Panc1 (cell line): ENCODE results near the gene MAEA. TPM values are rescaled to one million over a fixed set of nuclear protein-coding genes. Genes with fewer than 3 reads are reported as not detected.
A peak's percentile ranks its signal among the peaks of the same experiment; 100 is the strongest.

Source experiments
- ATAC-seq: fragments of 200-7000 bp; cut with Tn5 transposase; 2 replicates; pipeline ENCODE4 v1.9.1; 2020; ENCODE audit warnings: mild to moderate bottlenecking, moderate library complexity
- BruUV-seq: library from RNA; stranded (reverse); fragments of 400-500 nt; replicated peaks from 2 replicates; lab custom pipeline; 2021; lab: Mats Ljungman, UMichigan
- CTCF ChIA-PET: fragments of 300-600 bp; sonication (Branson Sonifier 250); formaldehyde crosslinking; loops from one replicate; lab custom pipeline; 2022; ENCODE audit warnings: antibody characterized with exemption; lab: Charles Lee
- POLR2A ChIA-PET: fragments of 300-600 bp; sonication (Branson Sonifier 250); formaldehyde crosslinking; loops from one replicate; lab custom pipeline; 2022; ENCODE audit warnings: antibody characterized with exemption; lab: Charles Lee
- DNase-seq: peaks from one replicate; pipeline ENCODE4 v3.0.0-alpha.2; 2010; ENCODE audit warnings: low read depth, low spot score
- H3K27ac ChIP-seq: 2 replicates; pipeline ENCODE4 v1.5.1; 2011; ENCODE audit warnings: mild to moderate bottlenecking, low read length, inconsistent platforms
- H3K27me3 ChIP-seq: fragments of 200-500 bp; sonication (Bioruptor generic); 2 replicates; pipeline ENCODE4 v1.6.0; 2014; ENCODE audit warnings: low read length, inconsistent platforms; ENCODE audit not compliant: control insufficient read depth, insufficient read depth
- H3K36me3 ChIP-seq: fragments of 200-500 bp; sonication (Bioruptor generic); 2 replicates; pipeline ENCODE4 v1.5.1; 2014; ENCODE audit warnings: inconsistent platforms, mild to moderate bottlenecking, low read length, moderate library complexity; ENCODE audit not compliant: control insufficient read depth, insufficient read depth
- H3K4me1 ChIP-seq: 2 replicates; pipeline ENCODE4 v1.5.1; 2011; ENCODE audit warnings: inconsistent platforms, mild to moderate bottlenecking, low read length, moderate library complexity; ENCODE audit not compliant: control insufficient read depth, insufficient read depth
- H3K4me3 ChIP-seq, 2 experiments: 2 replicates each; pipeline ENCODE4 v1.5.1; 2011 to 2012; ENCODE audit warnings: low read depth in 2 of 2, low read length in 2 of 2, mild to moderate bottlenecking in 2 of 2, inconsistent platforms in 1 of 2, moderate library complexity in 1 of 2
- H3K9me3 ChIP-seq: fragments of 200-500 bp; sonication (Bioruptor generic); 2 replicates; pipeline ENCODE4 v1.5.1; 2014; ENCODE audit warnings: low read depth, mild to moderate bottlenecking, inconsistent platforms, low read length, moderate library complexity; ENCODE audit not compliant: control insufficient read depth, insufficient read depth
- CTCF ChIP-seq: fragments of 450-650 bp; IDR thresholded peaks from 2 replicates; pipeline ENCODE4 v1.5.1; 2017; ENCODE audit warnings: mild to moderate bottlenecking
- POLR2AphosphoS5 ChIP-seq: IDR thresholded peaks from 2 replicates; pipeline ENCODE4 v1.6.1; 2012; ENCODE audit warnings: mild to moderate bottlenecking, low read depth, low read length, moderate library complexity
- REST ChIP-seq, 2 experiments: IDR thresholded peaks; 2 replicates each; pipeline ENCODE4 v1.6.1; 2011 to 2012; ENCODE audit warnings: low read depth in 2 of 2, control low read depth in 1 of 2, low read length in 1 of 2, mild to moderate bottlenecking in 1 of 2, moderate library complexity in 1 of 2; ENCODE audit not compliant: insufficient read depth in 1 of 2
- SIN3A ChIP-seq: IDR thresholded peaks from 2 replicates; pipeline ENCODE4 v1.6.1; 2012; ENCODE audit warnings: low read depth, mild to moderate bottlenecking, low read length, moderate library complexity, borderline replicate concordance; ENCODE audit not compliant: insufficient read depth
- TCF7L2 ChIP-seq: IDR thresholded peaks from 2 replicates; pipeline ENCODE4 v1.6.1; 2011; ENCODE audit warnings: mild to moderate bottlenecking, low read depth, low read length, inconsistent platforms
- in situ Hi-C: cut with HindIII; loops from 2 replicates; pipeline ENCODE4 v1.10.0; 2016; ENCODE audit warnings: low sequenced_read_pairs, low pct_unique_long_range_greater_than_20kb
- intact Hi-C: fragments of 100-400 bp; cut with micrococcal nuclease; formaldehyde crosslinking; loops from one replicate; pipeline ENCODE4 v1.10.0; 2022; ENCODE audit not compliant: unreplicated experiment
- total RNA-seq: library from RNA; stranded (reverse); gene quantifications from one replicate; pipeline ENCODE4 v1.2.1, GENCODE V29; 2021; ENCODE audit not compliant: unreplicated experiment

MAEA gene
- total RNA-seq, 1 experiment from 2014 or later, result 62.3 TPM

GRCh38 chr4:1249148-1249730 lies 40.5 kb upstream of the MAEA start:
- DNase-seq, result no peak
- no TSS peak for BruUV-seq

More at GRCh38 chr4:1249148-1249730, 40.5 kb upstream of the MAEA start:
- POLR2A ChIA-PET, result no interaction called here
- in situ Hi-C loops (no loop called here), intact Hi-C loops (no loop called here)
- Histone ChIP-seq H3K9me3 (peaks cover 10% of the 10 kb centered on the region; the same call in 1 of the 2 replicates), H3K27me3 (no peaks in the 10 kb centered on the region), H3K4me3 (peak overlapping the region; percentile 43 to 48), H3K4me1 (peaks cover 13% of the 10 kb centered on the region), H3K27ac (peak overlapping the region; percentile 85), H3K36me3 (peaks cover 2% of the 10 kb centered on the region; the same call in 1 of the 2 replicates)
- CTCF ChIA-PET, result no interaction called here
- peak; percentile 82 for ATAC-seq
- TF ChIP-seq TCF7L2 (no peak), REST (IDR thresholded peaks at IDR 0.05; ENCODE audit: insufficient read depth in 1 of 2, low read depth in 2 of 2, low read length in 1 of 2) (no peak), POLR2AphosphoS5 (no peak), CTCF (no peak), SIN3A (no peak)
